Non-pigmented ciliary epithelial cell (primary cell): ENCODE results near the gene AQP1.

Source experiments
- DNase-seq: peaks from one replicate; pipeline ENCODE4 v3.0.0-alpha.2; 2010; ENCODE audit warnings: low read depth

Gene AQP1

GRCh38 chr7:30935569-30935877, 23.9 kb downstream of the AQP1 start:
- DNase-seq: no peak

GRCh38 chr7:30936650-30937245, 25.1 kb downstream of the AQP1 start:
- no peak for DNase-seq

GRCh38 chr7:30937416-30937815, 25.8 kb downstream of the AQP1 start:
- no peak for DNase-seq

GRCh38 chr7:30938435-30939316, 27.0 kb downstream of the AQP1 start:
- DNase-seq: peak; percentile 17

GRCh38 chr7:30941582-30942323, 30.1 kb downstream of the AQP1 start:
- DNase-seq: no peak

GRCh38 chr7:30950197-30950596, 38.5 kb downstream of the AQP1 start:
- DNase-seq: no peak

- no peak for DNase-seq
Observed at GRCh38 chr7:30954914-30955313, 43.3 kb downstream of the AQP1 start.

- no peak for DNase-seq
Observed at GRCh38 chr7:30956704-30957103, 45.1 kb downstream of the AQP1 start.

GRCh38 chr7:30963842-30964241, 52.2 kb downstream of the AQP1 start, which contains the start of gene GHRHR:
GHRHR (plus strand) TSS chr7:30963953; CDS start chr7:30964069, 116 bp downstream.
- DNase-seq: no peak

- DNase-seq: no peak
Observed at GRCh38 chr7:30965372-30965771, 53.7 kb downstream of the AQP1 start.

GRCh38 chr7:30965883-30966282, 54.2 kb downstream of the AQP1 start:
- no peak for DNase-seq

- DNase-seq: no peak
Observed at GRCh38 chr7:30968294-30968693, 56.6 kb downstream of the AQP1 start.

GRCh38 chr7:30968747-30969603, 57.3 kb downstream of the AQP1 start:
- no peak for DNase-seq

- no peak for DNase-seq
Observed at GRCh38 chr7:30969604-30969970, 57.9 kb downstream of the AQP1 start.

GRCh38 chr7:30970074-30970473, 58.4 kb downstream of the AQP1 start:
- DNase-seq: no peak

GRCh38 chr7:30970594-30971094, 59.0 kb downstream of the AQP1 start:
- no peak for DNase-seq

GRCh38 chr7:30971440-30971839, 59.8 kb downstream of the AQP1 start:
- no peak for DNase-seq

GRCh38 chr7:30971840-30972563, 60.3 kb downstream of the AQP1 start:
- DNase-seq: no peak

GRCh38 chr7:30973292-30973691, 61.6 kb downstream of the AQP1 start:
- DNase-seq: no peak

- no peak for DNase-seq
Observed at GRCh38 chr7:30973791-30974604, 62.3 kb downstream of the AQP1 start.
